ENCODE results near the gene NR2F1-AS1.

Gene NR2F1-AS1

DNA sequence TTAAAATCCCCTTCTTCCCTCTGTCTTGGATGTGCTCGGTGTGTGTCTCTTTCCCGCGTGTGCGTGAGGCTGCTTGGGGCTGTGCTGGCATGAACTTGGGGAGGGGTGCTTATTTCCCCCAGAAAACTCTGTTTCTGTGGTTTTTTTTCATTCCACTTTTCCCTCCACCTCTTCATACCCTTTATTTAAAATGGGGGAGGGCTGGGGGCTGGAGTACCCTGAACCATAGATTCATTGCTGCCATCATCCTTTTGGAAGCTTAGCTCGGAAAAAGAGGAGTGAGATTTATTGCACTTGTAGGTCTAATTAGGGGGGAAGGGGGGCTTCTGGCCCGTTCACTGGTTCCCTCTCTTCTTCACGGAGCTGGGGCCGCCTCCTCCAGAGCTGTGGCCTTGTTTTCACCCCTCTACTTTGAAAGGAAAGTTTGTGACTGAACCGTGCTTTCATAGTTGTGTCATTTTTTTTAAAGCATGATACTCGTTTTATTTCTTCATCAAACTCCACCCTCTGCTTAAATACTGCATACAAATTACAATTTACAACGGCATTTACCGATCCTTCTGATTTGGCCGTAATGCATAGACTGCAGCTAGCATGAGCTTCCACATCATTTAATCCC, 4.9 kb upstream of the NR2F1-AS1 start:
- no peak overlapping the region for H3K4me2 ChIP-seq (ENCODE audit: low read length)
- peaks cover 37% of the 10 kb centered on the region for H3K27me3 ChIP-seq (ENCODE audit: control insufficient read depth, insufficient read depth, low read length)
- no peaks in the 10 kb centered on the region for H3K4me1 ChIP-seq
- H3K9me3 ChIP-seq (ENCODE audit: control insufficient read depth, low read length), result no peaks in the 10 kb centered on the region
- no peak for TF ChIP-seq CTCF (IDR thresholded peaks at IDR 0.05)
- no peak overlapping the region for H3K27ac ChIP-seq
- H2AFZ ChIP-seq, result no peak overlapping the region
- no peaks in the 10 kb centered on the region for H3K79me2 ChIP-seq
- H3K9ac ChIP-seq, result no peak overlapping the region
- H3K4me3 ChIP-seq (ENCODE audit: low read depth, low read length), result no peak overlapping the region
- no peaks in the 10 kb centered on the region for H3K36me3 ChIP-seq (ENCODE audit: control insufficient read depth, insufficient read depth, low read length)

GRCh38 chr5:93585041-93585766, 4.2 kb upstream of the NR2F1-AS1 start:
- Histone ChIP-seq H3K9me3 (ENCODE audit: control insufficient read depth, low read length) (no peaks in the 10 kb centered on the region), H3K27ac (no peak overlapping the region), H3K4me1 (no peaks in the 10 kb centered on the region), H3K27me3 (ENCODE audit: control insufficient read depth, insufficient read depth, low read length) (peaks cover 44% of the 10 kb centered on the region), H3K36me3 (ENCODE audit: control insufficient read depth, insufficient read depth, low read length) (no peaks in the 10 kb centered on the region), H3K4me3 (ENCODE audit: low read depth, low read length) (no peak overlapping the region), H3K9ac (no peak overlapping the region), H2AFZ (no peak overlapping the region), H3K79me2 (no peaks in the 10 kb centered on the region), H3K4me2 (ENCODE audit: low read length) (peak overlapping the region; percentile 45)
- no peak for TF ChIP-seq CTCF (IDR thresholded peaks at IDR 0.05)

DNA sequence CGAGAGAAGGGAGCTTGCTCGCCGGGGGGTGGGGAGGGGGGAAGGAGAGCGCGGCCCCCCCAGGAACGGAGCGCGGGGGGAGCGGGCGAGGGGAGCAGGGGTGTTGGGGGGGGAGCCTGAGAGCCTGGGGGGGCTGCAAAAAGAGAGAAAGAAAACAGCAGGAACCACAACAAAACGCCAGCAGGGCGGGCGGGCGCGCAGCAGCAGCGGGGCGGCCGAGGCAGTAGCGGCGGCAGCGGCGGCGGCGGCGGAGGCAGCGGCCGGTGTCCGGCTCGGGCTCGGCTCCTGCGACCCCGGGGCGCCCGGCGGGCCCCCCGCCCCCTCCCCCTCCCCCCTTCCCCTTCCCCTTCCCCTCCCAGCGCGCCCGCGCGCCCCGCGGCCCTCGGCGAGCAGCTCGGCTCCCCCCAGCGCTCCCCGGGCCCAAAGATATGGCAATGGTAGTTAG, 3.6 kb upstream of the NR2F1-AS1 start:
- Histone ChIP-seq H3K27me3 (ENCODE audit: control insufficient read depth, insufficient read depth, low read length) (peaks cover 41% of the 10 kb centered on the region), H3K4me1 (no peaks in the 10 kb centered on the region), H2AFZ (no peak overlapping the region), H3K9ac (no peak overlapping the region), H3K27ac (no peak overlapping the region), H3K9me3 (ENCODE audit: control insufficient read depth, low read length) (no peaks in the 10 kb centered on the region), H3K79me2 (no peaks in the 10 kb centered on the region), H3K4me3 (ENCODE audit: low read depth, low read length) (no peak overlapping the region), H3K4me2 (ENCODE audit: low read length) (no peak overlapping the region), H3K36me3 (ENCODE audit: control insufficient read depth, insufficient read depth, low read length) (no peaks in the 10 kb centered on the region)
- no peak for TF ChIP-seq CTCF (IDR thresholded peaks at IDR 0.05)

DNA sequence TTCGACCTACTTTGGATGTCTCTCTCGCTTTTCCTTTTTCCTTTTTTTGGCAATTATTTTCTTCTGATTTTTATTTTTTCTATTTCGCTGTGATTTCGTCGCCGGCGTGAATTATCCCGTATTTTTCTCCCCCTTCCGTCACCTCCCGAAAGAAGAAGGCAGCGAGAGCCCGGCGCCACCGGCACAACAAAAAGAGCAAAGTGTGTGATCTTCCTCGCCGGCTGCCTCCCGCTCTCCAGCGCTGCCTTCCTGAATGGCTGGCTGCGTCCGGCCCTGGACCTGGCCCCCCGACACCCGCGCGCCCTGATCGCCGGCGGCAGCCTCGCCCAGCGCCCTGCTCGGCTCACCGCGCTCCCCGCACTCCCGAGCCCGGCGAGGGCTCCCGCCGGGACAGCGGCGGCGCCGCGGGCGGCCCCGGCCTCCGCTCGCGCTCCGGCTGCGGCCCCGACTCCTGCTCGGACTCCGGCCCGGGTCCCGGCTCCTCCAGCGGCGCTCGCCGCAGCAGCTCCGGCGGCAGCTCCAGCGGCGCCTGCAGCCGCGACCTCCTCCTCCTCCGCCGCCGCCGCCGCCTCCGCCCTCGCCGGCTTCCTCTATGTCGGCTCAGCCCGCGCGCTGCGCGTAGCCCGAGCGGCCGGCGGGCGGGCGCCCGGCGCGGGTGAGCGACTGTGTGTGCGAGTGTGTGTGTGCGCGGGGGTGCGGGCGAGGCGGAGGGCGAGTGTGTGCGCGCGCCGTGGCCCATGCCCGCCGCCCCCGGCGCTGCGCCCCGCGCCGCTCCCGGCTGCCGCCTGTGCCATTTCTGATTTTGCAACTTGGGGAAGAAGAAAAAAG, 3.0 kb upstream of the NR2F1-AS1 start:
- H3K4me3 ChIP-seq (ENCODE audit: low read depth, low read length), result peak overlapping the region; percentile 27
- no peaks in the 10 kb centered on the region for H3K9me3 ChIP-seq (ENCODE audit: control insufficient read depth, low read length)
- H3K4me2 ChIP-seq (ENCODE audit: low read length), result peak overlapping the region; percentile 38
- H2AFZ ChIP-seq, result no peak overlapping the region
- no peaks in the 10 kb centered on the region for H3K79me2 ChIP-seq
- peaks cover 45% of the 10 kb centered on the region for H3K27me3 ChIP-seq (ENCODE audit: control insufficient read depth, insufficient read depth, low read length)
- H3K4me1 ChIP-seq, result no peaks in the 10 kb centered on the region
- H3K27ac ChIP-seq, result no peak overlapping the region
- no peak for TF ChIP-seq CTCF (IDR thresholded peaks at IDR 0.05)
- H3K36me3 ChIP-seq (ENCODE audit: control insufficient read depth, insufficient read depth, low read length), result no peaks in the 10 kb centered on the region
- H3K9ac ChIP-seq, result no peak overlapping the region
